AG04449 (cell line): ENCODE measurements around the gene ADGRF4.

Experiments used
- CTCF ChIA-PET: fragments of 350-600 bp; formaldehyde crosslinking; extraction: SDS; loops from one replicate; lab custom pipeline; 2021; ENCODE audit warnings: antibody characterized with exemption; lab: Yijun Ruan, JAX
- POLR2A ChIA-PET: fragments of 400-600, 350-600 bp; formaldehyde crosslinking; extraction: SDS; loops from one replicate; lab custom pipeline; 2020; ENCODE audit warnings: antibody characterized with exemption, inconsistent platforms; lab: Yijun Ruan, JAX
- DNase-seq: peaks from one replicate; pipeline ENCODE4 v3.0.0-alpha.2; 2010; ENCODE audit warnings: low read depth, low spot score
- H3K4me3 ChIP-seq: 2 replicates; pipeline ENCODE4 v1.5.1; 2011; ENCODE audit warnings: low read depth, mild to moderate bottlenecking, control low read depth, low read length
- TF ChIP-seq, protein P1 (sequence below): IDR thresholded peaks from one replicate; pipeline ENCODE4 v1.5.1; 2011; ENCODE audit warnings: mild to moderate bottlenecking, moderate library complexity, low read length, control low read depth, inconsistent platforms; ENCODE audit not compliant: insufficient read depth; ENCODE audit errors: missing control alignments

The ADGRF4 gene

DNA sequence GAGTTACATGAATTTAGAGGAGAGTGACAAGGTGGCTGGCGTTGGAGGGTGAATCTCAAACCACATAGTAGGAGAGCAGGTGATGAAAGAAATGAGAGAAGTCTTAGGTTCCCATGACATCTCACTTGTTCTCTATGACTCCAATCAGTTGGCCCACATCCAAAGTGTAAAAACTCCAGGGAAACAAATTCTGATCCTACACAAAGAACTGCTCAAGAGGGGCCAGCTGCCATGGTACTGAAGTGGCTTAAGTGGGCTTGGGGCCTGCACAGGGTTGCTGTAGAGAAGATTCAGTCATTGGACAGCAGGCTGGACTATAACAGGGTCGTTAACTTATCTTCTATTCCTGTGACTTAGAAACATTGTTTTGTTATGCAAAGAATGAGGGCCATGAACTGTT is 7.6 kb upstream of the ADGRF4 start:
- TF ChIP-seq, protein P1, sequence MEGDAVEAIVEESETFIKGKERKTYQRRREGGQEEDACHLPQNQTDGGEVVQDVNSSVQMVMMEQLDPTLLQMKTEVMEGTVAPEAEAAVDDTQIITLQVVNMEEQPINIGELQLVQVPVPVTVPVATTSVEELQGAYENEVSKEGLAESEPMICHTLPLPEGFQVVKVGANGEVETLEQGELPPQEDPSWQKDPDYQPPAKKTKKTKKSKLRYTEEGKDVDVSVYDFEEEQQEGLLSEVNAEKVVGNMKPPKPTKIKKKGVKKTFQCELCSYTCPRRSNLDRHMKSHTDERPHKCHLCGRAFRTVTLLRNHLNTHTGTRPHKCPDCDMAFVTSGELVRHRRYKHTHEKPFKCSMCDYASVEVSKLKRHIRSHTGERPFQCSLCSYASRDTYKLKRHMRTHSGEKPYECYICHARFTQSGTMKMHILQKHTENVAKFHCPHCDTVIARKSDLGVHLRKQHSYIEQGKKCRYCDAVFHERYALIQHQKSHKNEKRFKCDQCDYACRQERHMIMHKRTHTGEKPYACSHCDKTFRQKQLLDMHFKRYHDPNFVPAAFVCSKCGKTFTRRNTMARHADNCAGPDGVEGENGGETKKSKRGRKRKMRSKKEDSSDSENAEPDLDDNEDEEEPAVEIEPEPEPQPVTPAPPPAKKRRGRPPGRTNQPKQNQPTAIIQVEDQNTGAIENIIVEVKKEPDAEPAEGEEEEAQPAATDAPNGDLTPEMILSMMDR = no peak
- H3K4me3 ChIP-seq = no peak overlapping the region
- DNase-seq = no peak
- ChIA-PET POLR2A (no interaction called here), CTCF (no interaction called here)

DNA sequence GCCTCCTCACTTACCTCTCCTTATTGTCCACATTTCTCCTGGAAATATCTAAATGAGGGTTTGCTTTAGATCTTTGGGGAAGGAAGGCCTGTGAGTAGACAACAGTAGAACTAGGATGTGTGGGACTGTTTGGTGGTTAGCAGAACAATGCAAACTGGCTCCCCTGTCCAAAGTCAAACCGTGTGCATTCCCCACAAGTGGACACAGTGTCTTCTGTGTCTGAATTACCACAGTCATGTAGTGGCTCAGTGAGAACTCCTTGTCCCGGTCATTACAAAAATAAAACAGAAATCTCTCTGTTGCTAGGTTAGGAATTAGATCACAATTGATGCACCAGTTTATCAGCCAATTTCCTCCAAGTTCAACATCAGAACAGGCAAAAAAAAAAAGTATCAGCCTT is 455 bp upstream of the ADGRF4 start:
- no peak overlapping the region for H3K4me3 ChIP-seq
- ChIA-PET POLR2A (no interaction called here), CTCF (no interaction called here)
- no peak for DNase-seq
- TF ChIP-seq, protein P1 = no peak

DNA sequence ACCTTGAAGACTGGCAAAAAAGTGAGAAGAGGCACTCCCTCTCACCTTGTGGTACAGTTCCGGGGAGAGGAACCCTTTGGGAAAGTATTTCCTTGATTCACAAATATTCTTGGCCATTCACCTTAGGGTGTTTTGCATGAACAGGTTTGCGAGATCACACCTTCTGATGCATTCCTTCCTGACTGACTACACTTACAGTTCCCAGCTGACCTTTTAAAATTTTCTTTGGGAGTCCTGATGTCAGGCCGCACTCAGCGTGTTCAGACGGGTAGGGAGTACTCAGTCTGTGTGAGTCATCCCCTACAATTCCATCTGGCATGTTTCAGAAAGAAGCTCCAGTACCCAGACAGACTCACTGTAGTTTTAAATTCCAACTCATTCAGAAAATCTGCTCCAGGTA is 1.7 kb downstream of the ADGRF4 start:
- ChIA-PET POLR2A (no interaction called here), CTCF (no interaction called here)
- no peak for DNase-seq
- TF ChIP-seq, protein P1 = no peak
- H3K4me3 ChIP-seq = no peak overlapping the region

DNA sequence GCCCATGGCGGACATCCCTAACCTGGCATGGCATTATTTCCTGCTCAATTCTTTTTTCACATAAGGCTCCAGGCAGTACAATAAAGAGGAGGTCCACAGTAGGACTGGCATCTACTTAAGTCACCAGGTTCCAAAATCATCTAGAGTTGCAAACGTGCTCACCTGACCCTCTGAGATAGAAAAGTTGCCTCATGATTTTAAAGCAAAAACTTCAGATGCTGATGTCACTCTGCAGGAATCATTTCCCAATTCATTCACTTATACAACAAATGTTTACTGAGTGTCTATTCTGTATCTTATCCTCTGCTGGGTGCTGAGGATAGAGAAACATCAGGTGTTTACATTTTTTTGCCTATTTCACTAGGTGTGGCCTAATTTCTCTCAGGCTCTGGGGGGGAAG is 2.2 kb downstream of the ADGRF4 start:
- CTCF ChIA-PET = no interaction called here
- DNase-seq = no peak
- POLR2A ChIA-PET = no interaction called here
- TF ChIP-seq, protein P1 = no peak
- no peak overlapping the region for H3K4me3 ChIP-seq

DNA sequence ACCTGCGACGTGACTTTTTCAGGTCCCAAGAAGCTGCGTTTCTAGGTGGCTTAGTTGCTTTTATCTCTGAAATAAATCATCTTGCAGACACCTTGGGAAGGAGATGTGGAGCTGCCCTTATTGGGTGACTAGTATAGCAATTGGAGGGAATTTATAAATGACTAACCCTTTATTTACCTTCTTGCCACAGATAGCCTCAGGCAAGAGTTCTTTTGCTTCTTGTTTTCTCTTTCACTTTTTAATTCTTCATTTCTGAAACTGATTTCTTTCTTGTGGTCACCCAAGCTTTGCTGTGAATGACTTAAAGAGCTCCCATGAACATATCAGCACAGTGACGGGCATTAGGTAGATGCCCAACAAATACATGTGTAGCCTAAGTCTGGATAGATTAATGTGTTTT is 3.0 kb downstream of the ADGRF4 start:
- no peak overlapping the region for H3K4me3 ChIP-seq
- ChIA-PET CTCF (no interaction called here), POLR2A (no interaction called here)
- no peak for DNase-seq
- TF ChIP-seq, protein P1 = no peak

DNA sequence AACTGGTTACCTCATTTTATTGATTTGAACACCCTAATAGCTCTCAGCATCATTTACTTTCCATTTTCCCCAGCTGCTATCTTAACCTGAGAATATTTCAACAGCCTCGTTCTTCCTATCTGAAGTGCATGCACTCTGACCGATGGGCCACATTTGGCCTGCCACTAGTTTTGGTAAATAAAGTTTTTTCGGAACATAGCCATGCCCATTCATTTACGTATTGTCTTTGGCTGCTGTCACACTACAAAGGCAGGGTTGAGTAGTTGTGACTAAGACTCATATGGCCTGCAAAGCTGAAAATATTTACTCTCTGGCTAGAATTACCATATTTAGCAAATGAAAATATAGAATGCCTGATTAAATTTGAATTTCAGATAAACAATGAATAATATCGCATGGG is 10.8 kb downstream of the ADGRF4 start:
- CTCF ChIA-PET = no interaction called here
- DNase-seq = no peak
- POLR2A ChIA-PET = no interaction called here
- TF ChIP-seq, protein P1 = no peak
- no peak overlapping the region for H3K4me3 ChIP-seq

DNA sequence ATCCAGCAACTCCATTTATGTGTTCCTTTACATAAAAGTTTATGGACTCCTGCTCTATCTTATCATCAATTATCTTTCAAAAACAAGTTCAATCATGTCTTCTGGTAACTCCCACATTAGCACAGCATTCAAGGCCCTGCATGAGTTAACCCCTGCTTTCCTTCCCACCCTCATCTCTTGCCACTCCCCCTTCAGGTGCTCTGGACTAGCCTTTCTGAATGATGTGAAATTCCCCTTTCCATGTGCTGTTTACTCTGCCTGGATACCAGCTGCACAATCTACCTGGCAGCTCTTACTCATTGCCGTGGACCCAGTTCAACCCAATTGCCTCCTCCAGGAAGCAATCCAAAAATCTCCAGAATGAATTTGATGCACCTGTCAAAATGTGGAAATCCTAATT is 11.9 kb downstream of the ADGRF4 start:
- no peak for DNase-seq
- no peak overlapping the region for H3K4me3 ChIP-seq
- ChIA-PET CTCF (no interaction called here), POLR2A (no interaction called here)
- TF ChIP-seq, protein P1 = no peak
